IMR-90 (cell line): ENCODE data around the gene C1R. TPM values are rescaled to one million over a fixed set of nuclear protein-coding genes. Genes with fewer than 3 reads are reported as not detected.

Experiments
- ATAC-seq: fragments of 200-7000 bp; cut with Tn5 transposase; 2 replicates; pipeline ENCODE4 v1.9.1; 2020; ENCODE audit warnings: low read depth, mild to moderate bottlenecking, moderate library complexity
- BruUV-seq: library from RNA; stranded (reverse); fragments of 400-500 nt; replicated peaks from 2 replicates; lab custom pipeline; 2021; lab: Mats Ljungman, UMichigan
- CTCF ChIA-PET: fragments of 300-600 bp; formaldehyde crosslinking; extraction: SDS; loops from one replicate; lab custom pipeline; 2021; ENCODE audit warnings: antibody characterized with exemption; lab: Yijun Ruan, JAX
- POLR2A ChIA-PET: fragments of 300-600 bp; sonication (Branson Sonifier 250); formaldehyde crosslinking; loops from one replicate; lab custom pipeline; 2022; ENCODE audit warnings: antibody characterized with exemption; ENCODE audit not compliant: unreplicated experiment; lab: Charles Lee
- DNase-seq: peaks from one replicate; pipeline ENCODE4 v3.0.0; 2013
- H2AFZ ChIP-seq: replicated peaks from 2 replicates; pipeline ENCODE3; 2013; ENCODE audit warnings: low read length, mild to moderate bottlenecking; ENCODE audit not compliant: poor library complexity
- H2AK5ac ChIP-seq: 2 replicates; pipeline ENCODE4 v1.6.1; 2013; ENCODE audit warnings: low read depth, low read length, inconsistent platforms
- H2AK9ac ChIP-seq: replicated peaks from 2 replicates; pipeline ENCODE3; 2013; ENCODE audit warnings: mild to moderate bottlenecking, low read depth, low read length, moderate library complexity; ENCODE audit not compliant: poor library complexity
- H2BK120ac ChIP-seq: 2 replicates; pipeline ENCODE4 v1.6.1; 2013; ENCODE audit warnings: low read depth, low read length, inconsistent platforms
- H2BK15ac ChIP-seq: 3 replicates; pipeline ENCODE4 v1.6.1; 2013; ENCODE audit warnings: low read depth, low read length, inconsistent platforms
- H2BK20ac ChIP-seq: 2 replicates; pipeline ENCODE4 v1.6.1; 2013; ENCODE audit warnings: low read depth, mild to moderate bottlenecking, inconsistent platforms, low read length, moderate library complexity
- H2BK5ac ChIP-seq: 2 replicates; pipeline ENCODE4 v1.6.1; 2013; ENCODE audit warnings: mild to moderate bottlenecking, low read depth, low read length, inconsistent platforms; ENCODE audit not compliant: poor library complexity, severe bottlenecking
- H3K14ac ChIP-seq: replicated peaks from 2 replicates; pipeline ENCODE4 v1.6.1; 2013; ENCODE audit warnings: low read depth, low read length, inconsistent platforms
- H3K18ac ChIP-seq: 2 replicates; pipeline ENCODE4 v1.6.1; 2013; ENCODE audit warnings: low read depth, low read length, control low read depth
- H3K23ac ChIP-seq: 2 replicates; pipeline ENCODE4 v1.6.1; 2013; ENCODE audit warnings: low read depth, low read length, inconsistent platforms
- H3K27ac ChIP-seq: 2 replicates; pipeline ENCODE4 v1.5.1; 2013; ENCODE audit warnings: mild to moderate bottlenecking, control low read depth, low read length; ENCODE audit not compliant: insufficient read depth
- H3K27me3 ChIP-seq: 2 replicates; pipeline ENCODE4 v1.6.1; 2013; ENCODE audit warnings: low read length; ENCODE audit not compliant: control insufficient read depth, insufficient read depth
- H3K36me3 ChIP-seq: 2 replicates; pipeline ENCODE4 v1.6.1; 2013; ENCODE audit warnings: low read length, mixed read lengths; ENCODE audit not compliant: control insufficient read depth, insufficient read depth
- H3K4ac ChIP-seq: 2 replicates; pipeline ENCODE4 v1.6.1; 2013; ENCODE audit warnings: low read depth, low read length, inconsistent platforms
- H3K4me1 ChIP-seq: 2 replicates; pipeline ENCODE4 v1.6.1; 2013; ENCODE audit warnings: low read length, mixed read lengths; ENCODE audit not compliant: control insufficient read depth, insufficient read depth
- H3K4me2 ChIP-seq: 2 replicates; pipeline ENCODE4 v1.6.1; 2013; ENCODE audit warnings: low read depth, mild to moderate bottlenecking, control low read depth, low read length, moderate library complexity
- H3K4me3 ChIP-seq: 2 replicates; pipeline ENCODE4 v1.5.1; 2013; ENCODE audit warnings: low read depth, mild to moderate bottlenecking, control low read depth, low read length, moderate library complexity; ENCODE audit not compliant: insufficient read depth
- H3K56ac ChIP-seq: 2 replicates; pipeline ENCODE4 v1.6.1; 2013; ENCODE audit warnings: low read length, inconsistent platforms; ENCODE audit not compliant: insufficient read depth; ENCODE audit errors: extremely low read depth
- H3K79me1 ChIP-seq, 2 experiments: 2 replicates each; pipeline ENCODE4 v1.6.1; 2013; ENCODE audit warnings: low read length in 2 of 2, inconsistent platforms in 1 of 2, low read depth in 1 of 2
- H3K9ac ChIP-seq: 2 replicates; pipeline ENCODE4 v1.6.1; 2013; ENCODE audit warnings: low read depth, low read length, control low read depth
- H3K9me1 ChIP-seq: 2 replicates; pipeline ENCODE4 v1.6.1; 2013; ENCODE audit warnings: low read length, inconsistent platforms; ENCODE audit not compliant: insufficient read depth
- H3K9me3 ChIP-seq: 2 replicates; pipeline ENCODE4 v1.6.1; 2013; ENCODE audit warnings: low read length; ENCODE audit not compliant: control insufficient read depth, insufficient read depth
- H4K20me1 ChIP-seq: 2 replicates; pipeline ENCODE4 v1.6.1; 2013; ENCODE audit warnings: low read length, inconsistent platforms; ENCODE audit not compliant: insufficient read depth
- H4K5ac ChIP-seq: 2 replicates; pipeline ENCODE4 v1.6.1; 2013; ENCODE audit warnings: mild to moderate bottlenecking, low read depth, low read length, control low read depth
- H4K8ac ChIP-seq, 2 experiments: 2 replicates each; pipeline ENCODE4 v1.6.1; 2013; ENCODE audit warnings: low read depth in 2 of 2, low read length in 2 of 2, control low read depth in 1 of 2, inconsistent platforms in 1 of 2
- H4K91ac ChIP-seq: 2 replicates; pipeline ENCODE4 v1.6.1; 2013; ENCODE audit warnings: low read depth, low read length, inconsistent platforms; ENCODE audit not compliant: insufficient read depth
- BHLHE40 ChIP-seq: fragments of 150-350 bp; IDR thresholded peaks from 2 replicates; pipeline ENCODE4 v1.6.1; 2016; ENCODE audit warnings: mild to moderate bottlenecking, low read depth, low read length
- CEBPB ChIP-seq: IDR thresholded peaks from 2 replicates; pipeline ENCODE4 v1.6.1; 2012; ENCODE audit warnings: low read depth, low read length, improper control_type of control experiment
- WGBS, 2 experiments: methylation state at CpG; one replicate each; pipeline versions ENCODE4 v1.1.5 to v1.1.7; 2013; ENCODE audit warnings: missing lambda C conversion rate in 2 of 2; ENCODE audit not compliant: insufficient read length in 1 of 2; ENCODE audit errors: extremely low coverage in 2 of 2; 5-methylcytosine and 5-hydroxymethylcytosine counted together
- dilution Hi-C: fragments of 300-500 bp; cut with HindIII; formaldehyde crosslinking; loops from one replicate; pipeline ENCODE4 v1.14.3; 2018; ENCODE audit warnings: low sequenced_read_pairs; ENCODE audit not compliant: unreplicated experiment
- in situ Hi-C: fragments of 300-500 bp; cut with MboI; formaldehyde crosslinking; loops from 3 replicates; pipeline ENCODE4 v1.14.3; 2019; ENCODE audit warnings: low sequenced_read_pairs, inconsistent platforms, mixed read lengths
- intact Hi-C: fragments of 100-400 bp; cut with micrococcal nuclease; formaldehyde crosslinking; loops from 2 replicates; pipeline ENCODE4 v1.10.0; 2022
- polyA plus RNA-seq, 3 experiments: library from polyadenylated mRNA; depleted of rRNA; stranded (reverse); fragments of >200 nt; gene quantifications; 2 replicates each; pipeline ENCODE4 v1.2.3, GENCODE V29; 2012; ENCODE audit warnings: low replicate concordance in 1 of 3
- total RNA-seq: library from RNA; depleted of rRNA; stranded (reverse); fragments of >200 nt; gene quantifications from 2 replicates; pipeline ENCODE4 v1.2.3, GENCODE V29; 2012

The C1R gene
- total and polyA plus RNA-seq, 2 of the 4 experiments (the other 2 are of a cell fraction) = 38.4 to 165 TPM

DNA sequence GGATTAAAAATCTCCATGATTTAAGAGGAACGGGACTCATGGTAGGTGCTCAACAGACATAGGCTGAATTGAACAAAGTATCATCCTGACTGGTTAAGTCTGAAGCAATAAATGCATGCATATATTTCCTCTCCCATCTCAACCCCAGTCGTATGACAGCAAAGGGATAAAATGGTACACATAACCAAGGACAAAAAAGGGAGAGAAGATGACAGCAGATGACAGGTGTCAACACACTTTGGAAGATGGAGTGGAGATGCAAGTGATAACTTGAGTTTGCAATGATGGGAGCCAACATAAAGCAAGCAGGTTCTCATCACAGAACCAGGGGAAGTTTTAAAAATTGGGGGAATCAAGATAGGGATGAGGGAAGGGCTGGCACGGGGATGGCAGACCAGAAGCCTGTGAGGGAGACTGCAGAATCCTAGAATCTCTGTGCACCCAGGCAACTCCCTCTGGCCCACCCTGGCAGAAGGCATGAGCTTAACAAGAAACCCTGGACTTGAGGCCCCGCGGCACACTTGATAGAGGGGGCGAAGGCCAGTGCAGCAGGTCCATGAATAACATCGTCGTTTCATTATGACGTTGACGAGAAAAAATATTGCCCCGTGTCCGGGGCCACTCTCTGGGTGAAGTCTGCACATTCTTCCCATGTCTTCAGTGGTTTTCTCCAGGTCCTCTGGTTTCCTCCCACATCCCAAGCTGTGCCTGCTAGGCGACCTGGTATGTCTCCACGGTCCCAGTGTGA, 11.8 kb upstream of the C1R start:
- in situ Hi-C loops (no loop called here), dilution Hi-C loops (no loop called here), intact Hi-C loops (no loop called here)
- peaks cover 4% of the 10 kb centered on the region for H4K20me1 ChIP-seq
- TF ChIP-seq CEBPB = no peak
- no peak for TF ChIP-seq BHLHE40
- no peak overlapping the region for H3K4ac ChIP-seq
- H2AK9ac ChIP-seq = no peak overlapping the region
- no peak overlapping the region for H3K4me2 ChIP-seq
- 98% methylated on average over 9 of the region's 14 CpGs; no CpG with 5 or more reads in 1 of the 2 experiments for WGBS, 2 experiments
- peaks cover 10% of the 10 kb centered on the region; the same call in 1 of the 2 replicates for H3K9me1 ChIP-seq
- no peak overlapping the region for H4K8ac ChIP-seq
- H3K27ac ChIP-seq = no peak overlapping the region
- no peak overlapping the region for H2BK15ac ChIP-seq
- H3K18ac ChIP-seq = no peak overlapping the region
- BruUV-seq = no TSS peak
- ChIA-PET POLR2A (no interaction called here), CTCF (interaction anchor here (1.1 kb wide), 1 partner anchor 9 kb away, joined by 9 read pairs; no protein-coding TSS in a partner anchor)
- no peak overlapping the region for H4K5ac ChIP-seq
- H2BK20ac ChIP-seq = no peak overlapping the region
- H3K9me3 ChIP-seq = no peaks in the 10 kb centered on the region
- H2AFZ ChIP-seq = no peak overlapping the region
- H2BK5ac ChIP-seq = no peak overlapping the region
- H3K56ac ChIP-seq = no peak overlapping the region
- peaks cover 20 to 43% of the 10 kb centered on the region in 2 experiments for H3K79me1 ChIP-seq
- no peak overlapping the region for H4K91ac ChIP-seq
- DNase-seq = no peak
- H3K23ac ChIP-seq = no peak overlapping the region
- H2AK5ac ChIP-seq = no peak overlapping the region
- peaks cover 24% of the 10 kb centered on the region for H3K36me3 ChIP-seq
- no peaks in the 10 kb centered on the region for H3K27me3 ChIP-seq
- H3K9ac ChIP-seq = no peak overlapping the region
- peaks cover 4% of the 10 kb centered on the region; the same call in 1 of the 2 replicates for H3K4me1 ChIP-seq
- H3K14ac ChIP-seq = no peak overlapping the region
- no peak for ATAC-seq
- H3K4me3 ChIP-seq = no peak overlapping the region
- no peak overlapping the region for H2BK120ac ChIP-seq
